ENCODE data around the gene AP2S1.
"Not testable (repeated sequence)": the region's sequence is repeated elsewhere in the genome, so short reads cannot be mapped to it uniquely, and the experiment has no call there.

The AP2S1 gene

GRCh38 chr19:46850228-46851203, at the start of gene AP2S1:
TSS of gene AP2S1 (minus strand) at chr19:46850846. CDS start at chr19:46850766, 80 bp downstream.
- in situ Hi-C loops (cut with MboI; ENCODE audit: low sequenced_read_pairs), result no loop called here

GRCh38 chr19:46900341-46900740, 49.7 kb upstream of the AP2S1 start:
- in situ Hi-C loops (cut with MboI; ENCODE audit: low sequenced_read_pairs), result no loop called here

GRCh38 chr19:46898731-46899130, 48.1 kb upstream of the AP2S1 start:
- in situ Hi-C loops (cut with MboI; ENCODE audit: low sequenced_read_pairs), result no loop called here

GRCh38 chr19:46896076-46896794, 45.6 kb upstream of the AP2S1 start:
- in situ Hi-C loops (cut with MboI; ENCODE audit: low sequenced_read_pairs), result no loop called here

- in situ Hi-C loops (cut with MboI; ENCODE audit: low sequenced_read_pairs), result no loop called here
Observed at GRCh38 chr19:46892252-46893179, 41.9 kb upstream of the AP2S1 start.

- in situ Hi-C loops (cut with MboI; ENCODE audit: low sequenced_read_pairs), result no loop called here
Observed at GRCh38 chr19:46890423-46891170, 40.0 kb upstream of the AP2S1 start.

GRCh38 chr19:46887240-46887782, 36.7 kb upstream of the AP2S1 start:
- in situ Hi-C loops (cut with MboI; ENCODE audit: low sequenced_read_pairs), result no loop called here

GRCh38 chr19:46886546-46887239, 36.0 kb upstream of the AP2S1 start:
- in situ Hi-C loops (cut with MboI; ENCODE audit: low sequenced_read_pairs), result no loop called here

- in situ Hi-C loops (cut with MboI; ENCODE audit: low sequenced_read_pairs), result no loop called here
Observed at GRCh38 chr19:46885411-46885810, 34.8 kb upstream of the AP2S1 start.

GRCh38 chr19:46882751-46883150, 32.1 kb upstream of the AP2S1 start:
- in situ Hi-C loops (cut with MboI; ENCODE audit: low sequenced_read_pairs), result not testable (repeated sequence)

- in situ Hi-C loops (cut with MboI; ENCODE audit: low sequenced_read_pairs), result no loop called here
Observed at GRCh38 chr19:46882034-46882433, 31.4 kb upstream of the AP2S1 start.

- in situ Hi-C loops (cut with MboI; ENCODE audit: low sequenced_read_pairs), result no loop called here
Observed at GRCh38 chr19:46881092-46881491, 30.4 kb upstream of the AP2S1 start.

- in situ Hi-C loops (cut with MboI; ENCODE audit: low sequenced_read_pairs), result no loop called here
Observed at GRCh38 chr19:46880431-46880830, 29.8 kb upstream of the AP2S1 start.

GRCh38 chr19:46878613-46879375, 28.1 kb upstream of the AP2S1 start:
- in situ Hi-C loops (cut with MboI; ENCODE audit: low sequenced_read_pairs), result no loop called here

GRCh38 chr19:46875657-46876056, 25.0 kb upstream of the AP2S1 start:
- in situ Hi-C loops (cut with MboI; ENCODE audit: low sequenced_read_pairs), result no loop called here

GRCh38 chr19:46875234-46875633, 24.6 kb upstream of the AP2S1 start:
- in situ Hi-C loops (cut with MboI; ENCODE audit: low sequenced_read_pairs), result no loop called here

- in situ Hi-C loops (cut with MboI; ENCODE audit: low sequenced_read_pairs), result no loop called here
Observed at GRCh38 chr19:46872967-46873366, 22.3 kb upstream of the AP2S1 start.

- in situ Hi-C loops (cut with MboI; ENCODE audit: low sequenced_read_pairs), result not testable (repeated sequence)
Observed at GRCh38 chr19:46871173-46871572, 20.5 kb upstream of the AP2S1 start.

All from HL-60/S4 treated with retinoic acid at 250 ng/mL for 4 days and 3 days (cell line).